Adrenal gland (tissue), 5 donors: ENCODE data around the gene TMEM255B.

Experiments
- CTCF ChIP-seq, 6 experiments: fragments of 450-650 bp in 4 of 6; fragments of 200-600 bp in 2 of 6; sonication (generic) in 1 of 6; IDR thresholded peaks; 1 replicate in 5 of 6; 2 replicates in 1 of 6; pipeline versions ENCODE4 v1.5.1 to v1.8.0; 2016 to 2021; ENCODE audit warnings: antibody characterized with exemption in 6 of 6, mild to moderate bottlenecking in 2 of 6, moderate library complexity in 1 of 6
- POLR2A ChIP-seq, 2 donors: fragments of 450-650 bp; IDR thresholded peaks; one replicate each; pipeline ENCODE4 v1.6.1; 2017; ENCODE audit warnings: antibody characterized with exemption in 2 of 2, mild to moderate bottlenecking in 2 of 2, moderate library complexity in 1 of 2
- donor health status: DM: no; HTN: no; CAD: no.

GRCh38 chr13:113756441-113757097 lies 2.5 kb upstream of the TMEM255B start:
- TF ChIP-seq CTCF (IDR thresholded peaks at IDR 0.05) (no peak), POLR2A (IDR thresholded peaks at IDR 0.05) (no peak)
